ENCODE results near the gene HYAL3. TPM values are rescaled to one million over a fixed set of nuclear protein-coding genes. Genes with fewer than 3 reads are reported as not detected.
A peak's percentile ranks its signal among the peaks of the same experiment; 100 is the strongest.

The HYAL3 gene
- total RNA-seq, 4 donors from 2014 or later: 2.1 to 6.7 (median 3.4) TPM

DNA sequence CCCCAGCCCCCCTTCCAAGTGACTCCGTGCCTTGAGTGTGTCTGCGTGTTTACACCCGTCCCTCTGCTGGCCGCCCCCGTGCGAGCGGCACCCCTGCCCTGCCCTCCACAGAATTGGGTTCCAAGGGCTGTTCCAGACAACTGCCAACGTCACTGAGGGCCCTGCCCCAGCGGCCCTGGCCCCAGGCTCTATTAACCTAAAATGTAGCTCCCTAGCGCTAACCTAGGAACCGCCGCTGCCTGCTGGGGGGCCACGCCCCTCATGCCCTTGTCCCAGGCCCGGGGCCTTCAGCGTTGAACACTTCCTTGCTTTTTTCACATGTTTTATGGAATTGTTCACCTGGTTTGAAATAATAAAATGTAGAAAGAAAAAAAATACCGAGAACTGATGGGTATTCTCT lies 40.2 kb downstream of the HYAL3 start:
- intact Hi-C loops (cut with DNase I): loop anchor here (2.0 kb wide), 1 partner anchor 14 kb away; no protein-coding TSS in a partner anchor

DNA sequence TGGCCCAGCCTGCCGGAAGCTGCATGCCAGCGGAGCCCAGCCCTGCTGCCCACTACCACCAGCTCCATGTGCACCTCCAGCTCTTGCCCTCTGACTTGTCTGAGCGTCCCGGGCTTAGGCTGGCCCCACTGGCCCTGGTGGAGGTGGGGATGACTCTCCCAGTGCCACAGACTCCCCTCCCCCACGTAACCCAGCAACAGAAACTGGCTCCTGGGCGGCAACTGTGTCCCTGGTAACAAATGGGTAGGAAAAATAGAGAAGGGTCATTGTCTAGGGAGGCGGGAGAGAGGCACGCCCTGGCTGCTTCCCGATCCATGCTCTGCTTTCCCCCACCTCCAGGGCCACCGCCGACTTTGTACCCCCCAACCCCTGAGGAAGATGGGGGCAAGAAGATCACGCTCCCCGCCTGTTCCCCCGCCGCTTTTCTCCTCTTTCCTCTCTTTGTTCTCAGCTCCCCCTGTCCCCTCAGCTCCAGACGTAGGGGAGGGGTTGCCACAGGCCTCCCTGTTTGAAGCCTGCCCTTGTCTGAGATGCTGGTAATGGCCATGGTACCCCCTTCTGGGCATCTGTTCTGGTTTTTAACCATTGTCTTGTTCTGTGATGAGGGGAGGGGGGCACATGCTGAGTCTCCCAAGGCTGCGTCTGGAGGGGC lies 41.0 kb downstream of the HYAL3 start:
- Histone ChIP-seq H3K27ac (replicated peaks in 1 of 4) (peak overlapping the region; percentile 93 to 100 (median 96)), H3K4me3 (no peak overlapping the region), H3K4me1 (peaks cover 60 to 93% (median 87%) of the 10 kb centered on the region in 4 donors), H3K36me3 (peaks cover 32 to 59% (median 56%) of the 10 kb centered on the region in 4 donors), H3K9me3 (no peaks in the 10 kb centered on the region), H3K27me3 (no peaks in the 10 kb centered on the region)
- intact Hi-C loops (cut with DNase I): loop anchor here (2.0 kb wide), 1 partner anchor 15 kb away; no protein-coding TSS in a partner anchor
- 54% methylated on average over 12 of the region's 17 CpGs for WGBS
- TF ChIP-seq POLR2A (IDR thresholded peaks at IDR 0.05; ENCODE audit: low read depth) (no peak), EP300 (IDR thresholded peaks at IDR 0.05) (no peak)
- DNase-seq (ENCODE audit: extremely low spot score): no peak

More for the DNA sequence above, 40.2 kb downstream of the HYAL3 start:
- Histone ChIP-seq H3K4me3 (no peak overlapping the region), H3K27ac (replicated peaks in 1 of 4) (peak overlapping the region; percentile 93 to 100 (median 96)), H3K9me3 (no peaks in the 10 kb centered on the region), H3K36me3 (peaks cover 29 to 51% (median 48%) of the 10 kb centered on the region in 4 donors), H3K4me1 (peaks cover 64 to 93% (median 88%) of the 10 kb centered on the region in 4 donors), H3K27me3 (no peaks in the 10 kb centered on the region)
- TF ChIP-seq, protein P1, sequence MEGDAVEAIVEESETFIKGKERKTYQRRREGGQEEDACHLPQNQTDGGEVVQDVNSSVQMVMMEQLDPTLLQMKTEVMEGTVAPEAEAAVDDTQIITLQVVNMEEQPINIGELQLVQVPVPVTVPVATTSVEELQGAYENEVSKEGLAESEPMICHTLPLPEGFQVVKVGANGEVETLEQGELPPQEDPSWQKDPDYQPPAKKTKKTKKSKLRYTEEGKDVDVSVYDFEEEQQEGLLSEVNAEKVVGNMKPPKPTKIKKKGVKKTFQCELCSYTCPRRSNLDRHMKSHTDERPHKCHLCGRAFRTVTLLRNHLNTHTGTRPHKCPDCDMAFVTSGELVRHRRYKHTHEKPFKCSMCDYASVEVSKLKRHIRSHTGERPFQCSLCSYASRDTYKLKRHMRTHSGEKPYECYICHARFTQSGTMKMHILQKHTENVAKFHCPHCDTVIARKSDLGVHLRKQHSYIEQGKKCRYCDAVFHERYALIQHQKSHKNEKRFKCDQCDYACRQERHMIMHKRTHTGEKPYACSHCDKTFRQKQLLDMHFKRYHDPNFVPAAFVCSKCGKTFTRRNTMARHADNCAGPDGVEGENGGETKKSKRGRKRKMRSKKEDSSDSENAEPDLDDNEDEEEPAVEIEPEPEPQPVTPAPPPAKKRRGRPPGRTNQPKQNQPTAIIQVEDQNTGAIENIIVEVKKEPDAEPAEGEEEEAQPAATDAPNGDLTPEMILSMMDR (IDR thresholded peaks at IDR 0.05): no peak
- TF ChIP-seq POLR2A (IDR thresholded peaks at IDR 0.05; ENCODE audit: low read depth) (no peak), POLR2AphosphoS5 (IDR thresholded peaks at IDR 0.05) (no peak), EP300 (IDR thresholded peaks at IDR 0.05) (no peak)
- 84% methylated on average over 16 of the region's 16 CpGs for WGBS
- no peak for DNase-seq (ENCODE audit: extremely low spot score)

DNA sequence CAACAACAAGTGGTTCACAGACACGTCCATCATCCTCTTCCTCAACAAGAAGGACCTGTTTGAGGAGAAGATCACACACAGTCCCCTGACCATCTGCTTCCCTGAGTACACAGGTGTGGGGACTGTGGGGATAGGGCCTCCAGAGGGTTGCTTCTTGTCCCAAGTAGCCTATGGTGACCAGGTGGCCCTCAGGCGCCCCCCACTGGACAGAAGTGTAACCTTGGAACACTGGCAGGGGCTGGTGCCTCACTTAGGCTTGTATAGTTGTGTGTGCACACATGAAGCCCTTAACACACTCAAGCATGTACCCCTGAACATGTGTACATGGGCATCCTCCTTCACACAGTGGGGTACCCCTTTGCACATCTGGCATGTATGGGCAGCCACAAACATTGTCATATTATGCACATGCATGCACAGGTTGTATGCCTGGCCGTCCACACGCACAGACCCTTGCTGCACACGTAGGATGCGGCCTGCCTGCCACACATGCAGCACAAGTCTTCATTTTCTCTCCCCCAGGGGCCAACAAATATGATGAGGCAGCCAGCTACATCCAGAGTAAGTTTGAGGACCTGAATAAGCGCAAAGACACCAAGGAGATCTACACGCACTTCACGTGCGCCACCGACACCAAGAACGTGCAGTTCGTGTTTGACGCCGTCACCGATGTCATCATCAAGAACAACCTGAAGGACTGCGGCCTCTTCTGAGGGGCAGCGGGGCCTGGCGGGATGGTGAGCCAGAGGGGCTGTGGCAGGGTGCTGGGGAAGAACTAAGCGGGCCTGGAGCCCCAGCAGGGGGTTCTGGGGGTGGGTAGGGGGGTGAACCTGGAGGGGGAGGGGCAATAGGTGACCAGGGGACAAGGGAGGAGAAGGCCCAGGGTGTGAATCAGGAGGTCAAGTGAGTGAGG lies 42.0 kb downstream of the HYAL3 start:
- DNase-seq (ENCODE audit: extremely low spot score): no peak
- H3K27ac ChIP-seq (replicated peaks in 1 of 4): peak overlapping the region; percentile 93 to 100 (median 96)
- 93% methylated on average over 18 of the region's 20 CpGs for WGBS
- peak in 1 of 2 donors; percentile 5 for TF ChIP-seq POLR2AphosphoS5 (IDR thresholded peaks at IDR 0.05)
- no peak for TF ChIP-seq POLR2A (IDR thresholded peaks at IDR 0.05; ENCODE audit: low read depth)
- TF ChIP-seq, protein P1 (IDR thresholded peaks at IDR 0.05): peak in 2 of 3 experiments; percentile 17 to 51
- TF ChIP-seq EP300 (IDR thresholded peaks at IDR 0.05): no peak
- H3K9me3 ChIP-seq: no peaks in the 10 kb centered on the region
- intact Hi-C loops (cut with DNase I): no loop called here
- H3K4me3 ChIP-seq: no peak overlapping the region
- no peaks in the 10 kb centered on the region for H3K27me3 ChIP-seq
- peaks cover 41 to 69% (median 65%) of the 10 kb centered on the region in 4 donors for H3K36me3 ChIP-seq
- peaks cover 67 to 93% (median 87%) of the 10 kb centered on the region in 4 donors for H3K4me1 ChIP-seq

DNA sequence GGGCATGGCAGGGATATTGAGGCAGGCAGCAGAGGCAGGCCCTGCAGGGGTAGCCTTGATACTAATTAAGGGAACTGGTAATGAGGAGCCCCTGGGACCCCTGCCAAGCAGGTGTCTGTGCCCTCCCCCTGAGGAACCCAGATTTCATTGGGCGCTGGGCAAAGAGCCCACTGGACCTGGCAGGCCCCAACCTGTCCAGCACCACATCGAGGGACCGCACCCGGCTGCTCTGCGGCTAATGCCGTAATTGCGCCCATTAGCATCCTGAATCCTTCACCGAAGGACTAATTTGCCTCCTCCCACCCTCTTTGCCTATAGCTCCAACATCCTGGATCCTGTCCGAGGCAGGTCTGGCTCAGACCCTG lies 44.0 kb downstream of the HYAL3 start:
- Histone ChIP-seq H3K9me3 (no peaks in the 10 kb centered on the region), H3K27ac (replicated peaks in 1 of 4) (peak overlapping the region; percentile 75 to 79 (median 76)), H3K4me1 (peaks cover 74 to 93% (median 90%) of the 10 kb centered on the region in 4 donors), H3K4me3 (no peak overlapping the region), H3K36me3 (peaks cover 43 to 87% (median 74%) of the 10 kb centered on the region in 4 donors), H3K27me3 (no peaks in the 10 kb centered on the region)
- intact Hi-C loops (cut with DNase I): no loop called here
- TF ChIP-seq, protein P1 (IDR thresholded peaks at IDR 0.05): no peak
- TF ChIP-seq EP300 (IDR thresholded peaks at IDR 0.05): no peak
- WGBS: 74% methylated on average over 9 of the region's 9 CpGs
- DNase-seq (ENCODE audit: extremely low spot score): no peak

Measured in esophagus muscularis mucosa (tissue), 4 donors.